ENCODE results near the gene CYP4F2. TPM values are rescaled to one million over a fixed set of nuclear protein-coding genes. Genes with fewer than 3 reads are reported as not detected.
"Not testable (repeated sequence)": the region's sequence is repeated elsewhere in the genome, so short reads cannot be mapped to it uniquely, and the experiment has no call there.

CYP4F2 gene
- total RNA-seq, 6 experiments from 2014 or later = 151 to 228 (median 173) TPM

GRCh38 chr19:15892012-15892411, 5.9 kb downstream of the CYP4F2 start:
- 65% methylated on average over 3 of the region's 6 CpGs for WGBS (ENCODE audit: insufficient coverage, low coverage, low lambda C conversion rate, missing lambda C conversion rate)
- Histone ChIP-seq H3K36me3 (peaks cover 0 to 10% (median 0%) of the 10 kb centered on the region in 4 donors), H3K27me3 (no peaks in the 10 kb centered on the region), H3K4me3 (no peak overlapping the region), H3K9me3 (no peaks in the 10 kb centered on the region), H3K4me1 (peaks cover 0 to 26% (median 3%) of the 10 kb centered on the region in 4 donors), H3K27ac (no peak overlapping the region)
- intact Hi-C loops (cut with DNase I) = no loop called here
- no peak for ATAC-seq
- TF ChIP-seq POLR2A (IDR thresholded peaks at IDR 0.05) (no peak), CTCF (IDR thresholded peaks at IDR 0.05) (no peak)
- DNase-seq = no peak

- H3K27ac ChIP-seq = no peak overlapping the region
- 28% methylated on average over 6 of the region's 6 CpGs for WGBS (ENCODE audit: insufficient coverage, low coverage, low lambda C conversion rate, missing lambda C conversion rate)
- no peak for DNase-seq
- TF ChIP-seq CTCF (IDR thresholded peaks at IDR 0.05) (no peak), POLR2A (IDR thresholded peaks at IDR 0.05) (no peak)
- H3K36me3 ChIP-seq = peaks cover 0 to 13% (median 3%) of the 10 kb centered on the region in 4 donors
- intact Hi-C loops (cut with DNase I) = no loop called here
- peaks cover 0 to 20% (median 0%) of the 10 kb centered on the region in 4 donors for H3K4me1 ChIP-seq
- H3K4me3 ChIP-seq = no peak overlapping the region
- ATAC-seq = peak; percentile 25 to 59 (median 46)
- no peaks in the 10 kb centered on the region for H3K9me3 ChIP-seq
- H3K27me3 ChIP-seq = no peaks in the 10 kb centered on the region
Observed at GRCh38 chr19:15891434-15891833, 6.4 kb downstream of the CYP4F2 start.

GRCh38 chr19:15889339-15889738, 8.5 kb downstream of the CYP4F2 start:
- H3K27ac ChIP-seq; ATAC-seq; H3K27me3 ChIP-seq; H3K4me3 ChIP-seq; intact Hi-C loops (cut with DNase I); DNase-seq; H3K9me3 ChIP-seq: not testable (repeated sequence)
- Histone ChIP-seq H3K36me3 (peaks cover 0 to 21% (median 6%) of the 10 kb centered on the region in 4 donors), H3K4me1 (peaks cover 0 to 17% (median 0%) of the 10 kb centered on the region in 4 donors)
- 76% methylated on average over 3 of the region's 9 CpGs for WGBS (ENCODE audit: insufficient coverage, low coverage, low lambda C conversion rate, missing lambda C conversion rate)

GRCh38 chr19:15885919-15886318, 12.0 kb downstream of the CYP4F2 start:
- no peak for ATAC-seq
- no CpG with 5 or more reads among the region's 7 CpGs for WGBS (ENCODE audit: insufficient coverage, low coverage, low lambda C conversion rate, missing lambda C conversion rate)
- Histone ChIP-seq H3K27me3 (no peaks in the 10 kb centered on the region), H3K4me3 (no peak overlapping the region), H3K9me3 (no peaks in the 10 kb centered on the region), H3K4me1 (no peaks in the 10 kb centered on the region), H3K36me3 (peaks cover 0 to 21% (median 10%) of the 10 kb centered on the region in 4 donors), H3K27ac (no peak overlapping the region)
- no peak for TF ChIP-seq CTCF (IDR thresholded peaks at IDR 0.05)
- no peak for DNase-seq
- intact Hi-C loops (cut with DNase I) = no loop called here

GRCh38 chr19:15885167-15885566, 12.7 kb downstream of the CYP4F2 start:
- H3K9me3 ChIP-seq = no peaks in the 10 kb centered on the region
- no peak for TF ChIP-seq CTCF (IDR thresholded peaks at IDR 0.05)
- no peak for TF ChIP-seq POLR2A (IDR thresholded peaks at IDR 0.05)
- peaks cover 0 to 21% (median 10%) of the 10 kb centered on the region in 4 donors for H3K36me3 ChIP-seq
- 100% methylated on average over 2 of the region's 3 CpGs for WGBS (ENCODE audit: insufficient coverage, low coverage, low lambda C conversion rate, missing lambda C conversion rate)
- DNase-seq = no peak
- no peak overlapping the region for H3K4me3 ChIP-seq
- no peaks in the 10 kb centered on the region for H3K4me1 ChIP-seq
- no peaks in the 10 kb centered on the region for H3K27me3 ChIP-seq
- intact Hi-C loops (cut with DNase I) = no loop called here
- H3K27ac ChIP-seq = no peak overlapping the region
- no peak for ATAC-seq

GRCh38 chr19:15883329-15883728, 14.5 kb downstream of the CYP4F2 start:
- H3K9me3 ChIP-seq; H3K27ac ChIP-seq; ATAC-seq; intact Hi-C loops (cut with DNase I); DNase-seq; H3K27me3 ChIP-seq; H3K4me3 ChIP-seq; H3K4me1 ChIP-seq: not testable (repeated sequence)
- WGBS (ENCODE audit: insufficient coverage, low coverage, low lambda C conversion rate, missing lambda C conversion rate) = 51% methylated on average over 3 of the region's 3 CpGs
- H3K36me3 ChIP-seq = peaks cover 0 to 20% (median 10%) of the 10 kb centered on the region in 4 donors
